ENCODE results near the gene COG2. TPM values are rescaled to one million over a fixed set of nuclear protein-coding genes. Genes with fewer than 3 reads are reported as not detected.

COG2 gene, protein sequence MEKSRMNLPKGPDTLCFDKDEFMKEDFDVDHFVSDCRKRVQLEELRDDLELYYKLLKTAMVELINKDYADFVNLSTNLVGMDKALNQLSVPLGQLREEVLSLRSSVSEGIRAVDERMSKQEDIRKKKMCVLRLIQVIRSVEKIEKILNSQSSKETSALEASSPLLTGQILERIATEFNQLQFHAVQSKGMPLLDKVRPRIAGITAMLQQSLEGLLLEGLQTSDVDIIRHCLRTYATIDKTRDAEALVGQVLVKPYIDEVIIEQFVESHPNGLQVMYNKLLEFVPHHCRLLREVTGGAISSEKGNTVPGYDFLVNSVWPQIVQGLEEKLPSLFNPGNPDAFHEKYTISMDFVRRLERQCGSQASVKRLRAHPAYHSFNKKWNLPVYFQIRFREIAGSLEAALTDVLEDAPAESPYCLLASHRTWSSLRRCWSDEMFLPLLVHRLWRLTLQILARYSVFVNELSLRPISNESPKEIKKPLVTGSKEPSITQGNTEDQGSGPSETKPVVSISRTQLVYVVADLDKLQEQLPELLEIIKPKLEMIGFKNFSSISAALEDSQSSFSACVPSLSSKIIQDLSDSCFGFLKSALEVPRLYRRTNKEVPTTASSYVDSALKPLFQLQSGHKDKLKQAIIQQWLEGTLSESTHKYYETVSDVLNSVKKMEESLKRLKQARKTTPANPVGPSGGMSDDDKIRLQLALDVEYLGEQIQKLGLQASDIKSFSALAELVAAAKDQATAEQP
- 43.8 and 58.2 TPM in 2 replicates for total RNA-seq (2014; rRNA removed; shearing (Covaris generic))

DNA sequence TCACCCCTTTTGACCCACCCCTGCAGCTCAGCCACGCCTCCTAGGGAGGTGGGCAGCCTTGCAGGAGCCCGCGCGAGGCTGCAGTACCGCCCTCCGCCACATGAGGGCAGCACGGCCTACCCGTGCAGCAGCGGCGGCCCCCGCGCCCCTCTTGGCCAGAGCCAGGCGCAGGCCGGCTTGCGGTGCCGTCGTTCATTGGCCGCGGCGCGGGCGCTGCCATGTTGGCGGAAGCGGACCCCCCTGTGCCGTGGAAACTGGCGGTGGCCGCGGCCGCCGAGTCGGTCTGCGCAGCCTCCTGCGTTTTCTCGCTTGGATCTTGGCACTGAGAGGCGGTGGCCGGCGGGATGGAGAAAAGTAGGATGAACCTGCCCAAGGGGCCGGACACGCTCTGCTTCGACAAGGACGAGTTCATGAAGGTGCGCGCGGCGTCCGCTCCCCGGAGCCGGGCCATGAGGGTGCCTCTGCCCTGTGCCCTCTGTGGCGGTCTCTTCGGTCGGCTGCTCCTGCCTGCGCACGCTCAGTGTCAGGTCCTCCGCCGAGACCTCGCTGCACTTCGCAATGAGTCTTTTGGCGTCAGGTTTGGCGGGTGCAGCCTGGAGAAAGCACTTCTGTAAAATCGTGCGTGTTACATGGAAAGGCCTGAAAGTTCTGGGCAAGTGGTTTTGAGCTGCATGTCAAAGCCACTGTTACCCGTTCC is at the start of gene COG2:
Gene COG2, plus strand, starts transcription at position 219 of the 697 bp plus-strand sequence. Its CDS starts 126 bp downstream, at position 345.

DNA sequence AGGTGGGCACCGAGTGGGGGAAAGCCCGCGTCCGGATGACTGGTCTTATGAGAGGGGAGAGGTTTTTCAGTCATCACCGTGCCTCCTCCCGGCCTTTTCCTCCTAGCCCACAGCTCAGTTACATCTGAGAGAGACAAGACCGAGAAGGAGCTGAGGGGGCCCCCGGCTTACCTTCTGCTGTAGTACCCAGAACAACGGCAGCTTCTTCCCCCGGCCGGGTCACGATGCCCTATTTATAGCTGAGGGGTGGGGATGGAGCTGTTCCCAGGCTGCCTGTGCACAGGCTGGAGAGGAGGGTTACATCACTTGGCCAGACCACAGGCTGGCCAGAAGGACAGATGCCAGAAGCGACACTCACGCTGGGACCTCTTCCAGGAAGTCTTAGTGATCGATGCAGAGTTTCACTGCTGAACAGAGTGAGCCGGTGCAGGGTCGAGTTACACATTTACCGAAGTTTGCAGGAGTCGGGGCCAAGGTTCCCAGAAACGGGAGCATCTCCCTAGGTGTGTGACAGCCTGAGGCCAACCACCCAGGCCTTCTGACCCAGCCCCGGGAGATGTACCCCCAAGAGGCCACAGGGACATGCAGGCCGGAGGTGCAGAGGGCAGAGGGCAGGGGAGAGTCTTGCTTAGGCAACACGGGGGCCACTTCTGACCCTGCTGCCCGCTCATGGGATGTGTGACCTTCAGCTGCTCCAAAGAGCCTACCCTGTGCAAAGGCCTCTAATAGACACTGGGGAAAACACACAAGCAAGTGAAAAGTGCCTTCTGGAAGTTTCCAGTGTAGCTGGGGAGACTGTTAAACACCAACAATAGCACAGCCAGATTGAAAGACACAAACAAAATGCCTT is 71.9 kb downstream of the COG2 start, which contains the start of gene AGT:
Gene AGT, minus strand, starts transcription at position 208 of the 850 bp plus-strand sequence. CDS start 3,299 bp downstream, outside the sequence.

Other genes with a start within 250 kb of the COG2 start
- gene PGBD5, start 216.1 kb upstream of the COG2 start, total RNA-seq (2014; rRNA removed; shearing (Covaris generic)): under 0.01 and 0.23 TPM in 2 replicates
- not detected in 2 replicates for gene AGT, start 71.6 kb downstream of the COG2 start, total RNA-seq (2014; rRNA removed; shearing (Covaris generic))
- not detected in 2 replicates for gene CAPN9, start 104.9 kb downstream of the COG2 start, total RNA-seq (2014; rRNA removed; shearing (Covaris generic))
- 20.0 and 25.3 TPM in 2 replicates for gene C1orf198, start 226.0 kb downstream of the COG2 start, total RNA-seq (2014; rRNA removed; shearing (Covaris generic))

Data from A375 (cell line).